HepG2 (cell line): Measurements from ENCODE around the gene RNASE8. TPM values are rescaled to one million over a fixed set of nuclear protein-coding genes. Genes with fewer than 3 reads are reported as not detected.

Source experiments
- AHDC1 ChIP-seq: sonication (generic); formaldehyde crosslinking; IDR thresholded peaks from 2 replicates; pipeline ENCODE4 v1.5.1; 2020; ENCODE audit warnings: mild to moderate bottlenecking, missing genetic modification reagents, borderline replicate concordance
- CBFB ChIP-seq: sonication (generic); formaldehyde crosslinking; IDR thresholded peaks from 2 replicates; pipeline ENCODE4 v1.4.0; 2020; ENCODE audit warnings: missing genetic modification reagents
- EED ChIP-seq: sonication (generic); formaldehyde crosslinking; IDR thresholded peaks from 2 replicates; pipeline ENCODE4 v1.5.0; 2020; ENCODE audit warnings: mild to moderate bottlenecking, missing genetic modification reagents
- ELF3 ChIP-seq: IDR thresholded peaks from 2 replicates; pipeline ENCODE4 v1.6.1; 2016; ENCODE audit warnings: missing genetic modification reagents, missing compliant biosample characterization
- GTF2F1 ChIP-seq: fragments of 150-350 bp; IDR thresholded peaks from 2 replicates; pipeline ENCODE4 v1.6.1; 2014; ENCODE audit warnings: low read length
- RXRB ChIP-seq: IDR thresholded peaks from 2 replicates; pipeline ENCODE4 v1.6.1; 2016; ENCODE audit warnings: borderline replicate concordance, missing genetic modification reagents, missing compliant biosample characterization
- SAFB2 ChIP-seq: sonication (generic); formaldehyde crosslinking; IDR thresholded peaks from 2 replicates; pipeline ENCODE4 v1.5.1; 2020; ENCODE audit warnings: missing genetic modification reagents, low read depth, mild to moderate bottlenecking, borderline replicate concordance
- SSRP1 ChIP-seq: IDR thresholded peaks from 2 replicates; pipeline ENCODE4 v1.6.1; 2016; ENCODE audit warnings: control low read depth
- ZNF333 ChIP-seq: sonication (generic); formaldehyde crosslinking; IDR thresholded peaks from 2 replicates; pipeline ENCODE4 v1.4.0; 2020; ENCODE audit warnings: mild to moderate bottlenecking, missing genetic modification reagents, borderline replicate concordance
- ZNF761 ChIP-seq: sonication (generic); formaldehyde crosslinking; conservative IDR thresholded peaks from 2 replicates; pipeline ENCODE4 v1.4.0; 2020; ENCODE audit warnings: mild to moderate bottlenecking, missing genetic modification reagents
- polyA plus RNA-seq, 8 experiments: library from polyadenylated mRNA; depleted of rRNA in 3 of 8; stranded (reverse) in 7 of 8; unstranded in 1 of 8; fragments of >200 nt; fragmentation: Illumina TruSeq in 4 of 8; extraction: Trizol in 4 of 8; gene quantifications; 2 replicates each; pipeline versions ENCODE4 v1.2.1 to v1.2.3, GENCODE V29; 2011 to 2016; ENCODE audit warnings: low read depth in 4 of 8, missing spikeins in 1 of 8, mixed read lengths in 1 of 8; ENCODE audit not compliant: insufficient read depth in 1 of 8
- total RNA-seq, 5 experiments: library from RNA; depleted of rRNA; stranded (reverse); fragments of >200 nt; fragmentation: Illumina TruSeq; extraction: Trizol; gene quantifications; 2 replicates each; pipeline ENCODE4 v1.2.3, GENCODE V29; 2016; ENCODE audit warnings: low read depth in 1 of 5
- TF ChIP-seq, protein P1 (sequence below): sonication (generic); formaldehyde crosslinking; IDR thresholded peaks from 2 replicates; pipeline ENCODE4 v1.9.0; 2021; ENCODE audit warnings: mild to moderate bottlenecking, missing genetic modification reagents
- TF ChIP-seq, protein P2 (sequence below): sonication (generic); formaldehyde crosslinking; IDR thresholded peaks from 2 replicates; pipeline ENCODE4 v1.5.0; 2020; ENCODE audit warnings: mild to moderate bottlenecking, missing genetic modification reagents
- TF ChIP-seq, protein P3 (sequence below): sonication (generic); formaldehyde crosslinking; IDR thresholded peaks from 2 replicates; pipeline ENCODE4 v1.5.0; 2020; ENCODE audit warnings: mild to moderate bottlenecking, missing genetic modification reagents

Gene RNASE8
- total and polyA plus RNA-seq, 2 of the 13 experiments (the other 11 are each of a cell fraction or from before 2014, with no cell fraction given) = not detected

GRCh38 chr14:21092273-21093011 lies 34.8 kb downstream of the RNASE8 start (continued):
- TF ChIP-seq ZNF761 (CRISPR knock-in tag) (peak; percentile 93), SAFB2 (CRISPR knock-in tag) (peak; percentile 92), ZNF333 (CRISPR knock-in tag) (0 out of 2 replicates have a peak, but pooled peaks have one; percentile 60), AHDC1 (CRISPR knock-in tag) (no peak), CBFB (CRISPR knock-in tag) (peak; percentile 93), ELF3 (CRISPR knock-in tag) (peak; percentile 85), SSRP1 (CRISPR knock-in tag) (no peak; the same call in 1 of the 2 replicates), GTF2F1 (peak; percentile 49; the same call in 1 of the 2 replicates), RXRB (CRISPR knock-in tag) (peak; percentile 76), EED (CRISPR knock-in tag) (peak; percentile 96)
- TF ChIP-seq, protein P1, sequence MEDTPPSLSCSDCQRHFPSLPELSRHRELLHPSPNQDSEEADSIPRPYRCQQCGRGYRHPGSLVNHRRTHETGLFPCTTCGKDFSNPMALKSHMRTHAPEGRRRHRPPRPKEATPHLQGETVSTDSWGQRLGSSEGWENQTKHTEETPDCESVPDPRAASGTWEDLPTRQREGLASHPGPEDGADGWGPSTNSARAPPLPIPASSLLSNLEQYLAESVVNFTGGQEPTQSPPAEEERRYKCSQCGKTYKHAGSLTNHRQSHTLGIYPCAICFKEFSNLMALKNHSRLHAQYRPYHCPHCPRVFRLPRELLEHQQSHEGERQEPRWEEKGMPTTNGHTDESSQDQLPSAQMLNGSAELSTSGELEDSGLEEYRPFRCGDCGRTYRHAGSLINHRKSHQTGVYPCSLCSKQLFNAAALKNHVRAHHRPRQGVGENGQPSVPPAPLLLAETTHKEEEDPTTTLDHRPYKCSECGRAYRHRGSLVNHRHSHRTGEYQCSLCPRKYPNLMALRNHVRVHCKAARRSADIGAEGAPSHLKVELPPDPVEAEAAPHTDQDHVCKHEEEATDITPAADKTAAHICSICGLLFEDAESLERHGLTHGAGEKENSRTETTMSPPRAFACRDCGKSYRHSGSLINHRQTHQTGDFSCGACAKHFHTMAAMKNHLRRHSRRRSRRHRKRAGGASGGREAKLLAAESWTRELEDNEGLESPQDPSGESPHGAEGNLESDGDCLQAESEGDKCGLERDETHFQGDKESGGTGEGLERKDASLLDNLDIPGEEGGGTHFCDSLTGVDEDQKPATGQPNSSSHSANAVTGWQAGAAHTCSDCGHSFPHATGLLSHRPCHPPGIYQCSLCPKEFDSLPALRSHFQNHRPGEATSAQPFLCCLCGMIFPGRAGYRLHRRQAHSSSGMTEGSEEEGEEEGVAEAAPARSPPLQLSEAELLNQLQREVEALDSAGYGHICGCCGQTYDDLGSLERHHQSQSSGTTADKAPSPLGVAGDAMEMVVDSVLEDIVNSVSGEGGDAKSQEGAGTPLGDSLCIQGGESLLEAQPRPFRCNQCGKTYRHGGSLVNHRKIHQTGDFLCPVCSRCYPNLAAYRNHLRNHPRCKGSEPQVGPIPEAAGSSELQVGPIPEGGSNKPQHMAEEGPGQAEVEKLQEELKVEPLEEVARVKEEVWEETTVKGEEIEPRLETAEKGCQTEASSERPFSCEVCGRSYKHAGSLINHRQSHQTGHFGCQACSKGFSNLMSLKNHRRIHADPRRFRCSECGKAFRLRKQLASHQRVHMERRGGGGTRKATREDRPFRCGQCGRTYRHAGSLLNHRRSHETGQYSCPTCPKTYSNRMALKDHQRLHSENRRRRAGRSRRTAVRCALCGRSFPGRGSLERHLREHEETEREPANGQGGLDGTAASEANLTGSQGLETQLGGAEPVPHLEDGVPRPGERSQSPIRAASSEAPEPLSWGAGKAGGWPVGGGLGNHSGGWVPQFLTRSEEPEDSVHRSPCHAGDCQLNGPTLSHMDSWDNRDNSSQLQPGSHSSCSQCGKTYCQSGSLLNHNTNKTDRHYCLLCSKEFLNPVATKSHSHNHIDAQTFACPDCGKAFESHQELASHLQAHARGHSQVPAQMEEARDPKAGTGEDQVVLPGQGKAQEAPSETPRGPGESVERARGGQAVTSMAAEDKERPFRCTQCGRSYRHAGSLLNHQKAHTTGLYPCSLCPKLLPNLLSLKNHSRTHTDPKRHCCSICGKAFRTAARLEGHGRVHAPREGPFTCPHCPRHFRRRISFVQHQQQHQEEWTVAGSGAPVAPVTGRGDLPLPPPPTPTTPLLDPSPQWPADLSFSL (CRISPR knock-in tag) = no peak
- TF ChIP-seq, protein P2, sequence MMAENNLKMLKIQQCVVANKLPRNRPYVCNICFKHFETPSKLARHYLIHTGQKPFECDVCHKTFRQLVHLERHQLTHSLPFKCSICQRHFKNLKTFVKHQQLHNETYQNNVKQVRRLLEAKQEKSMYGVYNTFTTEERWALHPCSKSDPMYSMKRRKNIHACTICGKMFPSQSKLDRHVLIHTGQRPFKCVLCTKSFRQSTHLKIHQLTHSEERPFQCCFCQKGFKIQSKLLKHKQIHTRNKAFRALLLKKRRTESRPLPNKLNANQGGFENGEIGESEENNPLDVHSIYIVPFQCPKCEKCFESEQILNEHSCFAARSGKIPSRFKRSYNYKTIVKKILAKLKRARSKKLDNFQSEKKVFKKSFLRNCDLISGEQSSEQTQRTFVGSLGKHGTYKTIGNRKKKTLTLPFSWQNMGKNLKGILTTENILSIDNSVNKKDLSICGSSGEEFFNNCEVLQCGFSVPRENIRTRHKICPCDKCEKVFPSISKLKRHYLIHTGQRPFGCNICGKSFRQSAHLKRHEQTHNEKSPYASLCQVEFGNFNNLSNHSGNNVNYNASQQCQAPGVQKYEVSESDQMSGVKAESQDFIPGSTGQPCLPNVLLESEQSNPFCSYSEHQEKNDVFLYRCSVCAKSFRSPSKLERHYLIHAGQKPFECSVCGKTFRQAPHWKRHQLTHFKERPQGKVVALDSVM (CRISPR knock-in tag) = peak; percentile 95
- TF ChIP-seq, protein P3, sequence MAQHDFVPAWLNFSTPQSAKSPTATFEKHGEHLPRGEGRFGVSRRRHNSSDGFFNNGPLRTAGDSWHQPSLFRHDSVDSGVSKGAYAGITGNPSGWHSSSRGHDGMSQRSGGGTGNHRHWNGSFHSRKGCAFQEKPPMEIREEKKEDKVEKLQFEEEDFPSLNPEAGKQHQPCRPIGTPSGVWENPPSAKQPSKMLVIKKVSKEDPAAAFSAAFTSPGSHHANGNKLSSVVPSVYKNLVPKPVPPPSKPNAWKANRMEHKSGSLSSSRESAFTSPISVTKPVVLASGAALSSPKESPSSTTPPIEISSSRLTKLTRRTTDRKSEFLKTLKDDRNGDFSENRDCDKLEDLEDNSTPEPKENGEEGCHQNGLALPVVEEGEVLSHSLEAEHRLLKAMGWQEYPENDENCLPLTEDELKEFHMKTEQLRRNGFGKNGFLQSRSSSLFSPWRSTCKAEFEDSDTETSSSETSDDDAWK = no peak
